Left ventricle myocardium superior (tissue), 1 donor: ENCODE results near the gene RNU1-4. TPM values are rescaled to one million over a fixed set of nuclear protein-coding genes. Genes with fewer than 3 reads are reported as not detected.
"Not testable (repeated sequence)": the region's sequence is repeated elsewhere in the genome, so short reads cannot be mapped to it uniquely, and the experiment has no call there.

ENCODE experiments used
- ATAC-seq: fragments of 200-7000 bp; cut with Tn5 transposase; one replicate; pipeline ENCODE4 v1.9.1; 2020; ENCODE audit warnings: mild to moderate bottlenecking, moderate library complexity
- DNase-seq: peaks from one replicate; pipeline ENCODE4 v3.0.0-alpha.2; 2020
- intact Hi-C: fragments of 100-400 bp; cut with micrococcal nuclease; formaldehyde crosslinking; loops from one replicate; pipeline ENCODE4 v1.11.0; 2022
- total RNA-seq: library from RNA; stranded (reverse); fragmentation: NEBNext Ultra II Directional; extraction: Animal tissue kit (Norgen Biotek cat#: 25700); gene quantifications from one replicate; pipeline ENCODE4 v1.2.1, GENCODE V29; 2021
- donor health status: DM: no; HTN: yes; CAD: no; lungs with severe emphysema.

RNU1-4 gene
- total RNA-seq, 1 donor from 2014 or later, result 4,234 TPM

- DNase-seq, ATAC-seq, intact Hi-C loops: not testable (repeated sequence)
Measured at GRCh38 chr1:16781033-16781432, 40.7 kb downstream of the RNU1-4 start.

GRCh38 chr1:16781625-16782024 lies 41.3 kb downstream of the RNU1-4 start:
- DNase-seq, ATAC-seq, intact Hi-C loops: not testable (repeated sequence)

DNA sequence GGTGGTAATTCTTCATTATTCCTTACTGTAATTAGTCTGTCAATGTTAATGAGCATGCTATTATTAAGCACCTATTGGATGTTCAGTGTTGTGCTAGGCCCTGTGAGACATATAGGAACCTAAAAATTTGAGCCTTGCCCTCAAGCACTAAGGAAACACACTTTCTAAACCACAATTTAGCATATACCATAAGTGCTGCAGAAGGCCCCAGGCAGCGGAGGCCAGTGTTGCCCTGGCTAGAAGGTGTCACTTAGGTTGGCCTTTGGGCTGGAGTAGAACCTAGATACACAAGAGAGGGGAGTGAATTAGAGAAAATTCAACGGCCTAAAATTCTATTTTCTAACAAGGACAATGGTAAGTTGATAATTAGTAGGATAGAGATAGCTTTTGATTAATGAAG lies 44.6 kb downstream of the RNU1-4 start:
- intact Hi-C loops, ATAC-seq, DNase-seq: not testable (repeated sequence)

DNA sequence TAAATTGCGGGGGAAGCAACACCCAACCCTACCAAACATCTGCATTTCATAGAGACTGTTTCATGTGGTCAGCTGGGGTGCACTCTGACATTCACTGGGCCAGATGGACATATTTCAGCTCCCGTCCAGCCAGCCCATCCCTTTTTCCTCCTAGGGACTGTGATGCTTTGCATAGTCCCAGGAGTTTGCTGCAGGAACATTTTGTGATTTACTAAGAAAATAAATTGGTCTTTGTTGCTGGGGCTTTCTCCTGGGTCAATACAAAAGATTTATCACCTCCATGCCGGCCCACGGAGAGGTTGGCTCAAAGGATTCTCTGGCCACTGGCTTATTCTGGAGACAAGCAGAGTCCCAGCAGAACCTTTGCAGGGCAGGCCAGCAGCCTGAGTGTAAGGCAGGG lies 46.0 kb downstream of the RNU1-4 start:
- ATAC-seq, DNase-seq, intact Hi-C loops: not testable (repeated sequence)

GRCh38 chr1:16787175-16787574 lies 46.9 kb downstream of the RNU1-4 start:
- DNase-seq, intact Hi-C loops, ATAC-seq: not testable (repeated sequence)

GRCh38 chr1:16787711-16788110 lies 47.4 kb downstream of the RNU1-4 start:
- DNase-seq, intact Hi-C loops, ATAC-seq: not testable (repeated sequence)

Other genes with a start within 250 kb of the RNU1-4 start
- 4,234 TPM for gene RNU1-1, start 226.2 kb upstream of the RNU1-4 start, total RNA-seq
- gene NBPF1, start 127.0 kb upstream of the RNU1-4 start, total RNA-seq, result 12.2 TPM
- gene RNU1-3, start 73.6 kb upstream of the RNU1-4 start, total RNA-seq, result 4,234 TPM
- 4,234 TPM for gene RNU1-2, start 155.5 kb downstream of the RNU1-4 start, total RNA-seq
- 7.9 TPM for gene CROCC, start 181.4 kb downstream of the RNU1-4 start, total RNA-seq
- 4.2 TPM for gene MFAP2, start 240.1 kb downstream of the RNU1-4 start, total RNA-seq